GM20000 (cell line): Measurements from ENCODE around the gene P2RY14.

Experiments used
- DNase-seq: peaks from one replicate; pipeline ENCODE4 v3.0.0; 2012; ENCODE audit warnings: low spot score
- TF ChIP-seq, protein P1 (sequence below): IDR thresholded peaks from 2 replicates; pipeline ENCODE4 v1.5.1; 2012; ENCODE audit warnings: mild to moderate bottlenecking, control low read depth; ENCODE audit errors: extremely low read depth, missing control alignments

Gene P2RY14

DNA sequence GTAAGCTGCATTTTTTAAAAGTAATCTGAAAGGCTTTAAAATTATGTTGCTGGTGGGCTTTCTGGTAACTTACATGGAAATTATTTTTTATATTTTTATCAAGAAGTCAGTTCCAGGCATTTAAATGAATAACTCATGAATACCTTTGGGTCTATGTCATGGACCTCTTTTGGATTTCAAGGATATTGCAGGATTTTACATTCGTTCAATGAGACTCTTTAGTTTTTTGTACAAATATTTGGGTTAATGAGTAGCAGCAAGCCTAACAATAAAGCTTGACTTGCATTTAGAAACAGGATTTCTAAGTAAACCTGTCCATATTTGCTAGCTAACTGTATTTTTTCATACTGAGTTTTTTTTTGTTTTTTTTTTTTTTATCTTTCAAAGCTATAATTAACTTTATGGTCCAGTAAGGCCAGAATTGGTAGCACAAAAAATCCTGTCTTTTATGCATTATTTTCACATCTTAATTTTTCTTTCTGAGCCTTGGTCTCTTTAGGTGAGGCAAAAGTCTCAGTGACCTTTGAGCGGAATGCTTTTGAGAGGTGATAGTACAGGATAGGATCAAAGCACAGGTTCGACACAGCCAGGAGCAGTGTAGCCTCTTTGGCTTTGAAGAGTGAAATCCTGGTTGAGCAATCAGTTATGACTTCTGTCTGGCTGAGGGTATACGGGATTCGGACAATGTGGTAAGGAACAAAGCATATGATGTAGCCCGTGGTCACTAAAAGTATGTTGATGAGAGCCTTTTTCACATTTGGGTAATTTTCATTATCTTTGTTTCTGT, 80.2 kb downstream of the P2RY14 start:
- DNase-seq, result no peak
- TF ChIP-seq, protein P1, sequence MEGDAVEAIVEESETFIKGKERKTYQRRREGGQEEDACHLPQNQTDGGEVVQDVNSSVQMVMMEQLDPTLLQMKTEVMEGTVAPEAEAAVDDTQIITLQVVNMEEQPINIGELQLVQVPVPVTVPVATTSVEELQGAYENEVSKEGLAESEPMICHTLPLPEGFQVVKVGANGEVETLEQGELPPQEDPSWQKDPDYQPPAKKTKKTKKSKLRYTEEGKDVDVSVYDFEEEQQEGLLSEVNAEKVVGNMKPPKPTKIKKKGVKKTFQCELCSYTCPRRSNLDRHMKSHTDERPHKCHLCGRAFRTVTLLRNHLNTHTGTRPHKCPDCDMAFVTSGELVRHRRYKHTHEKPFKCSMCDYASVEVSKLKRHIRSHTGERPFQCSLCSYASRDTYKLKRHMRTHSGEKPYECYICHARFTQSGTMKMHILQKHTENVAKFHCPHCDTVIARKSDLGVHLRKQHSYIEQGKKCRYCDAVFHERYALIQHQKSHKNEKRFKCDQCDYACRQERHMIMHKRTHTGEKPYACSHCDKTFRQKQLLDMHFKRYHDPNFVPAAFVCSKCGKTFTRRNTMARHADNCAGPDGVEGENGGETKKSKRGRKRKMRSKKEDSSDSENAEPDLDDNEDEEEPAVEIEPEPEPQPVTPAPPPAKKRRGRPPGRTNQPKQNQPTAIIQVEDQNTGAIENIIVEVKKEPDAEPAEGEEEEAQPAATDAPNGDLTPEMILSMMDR, result no peak

DNA sequence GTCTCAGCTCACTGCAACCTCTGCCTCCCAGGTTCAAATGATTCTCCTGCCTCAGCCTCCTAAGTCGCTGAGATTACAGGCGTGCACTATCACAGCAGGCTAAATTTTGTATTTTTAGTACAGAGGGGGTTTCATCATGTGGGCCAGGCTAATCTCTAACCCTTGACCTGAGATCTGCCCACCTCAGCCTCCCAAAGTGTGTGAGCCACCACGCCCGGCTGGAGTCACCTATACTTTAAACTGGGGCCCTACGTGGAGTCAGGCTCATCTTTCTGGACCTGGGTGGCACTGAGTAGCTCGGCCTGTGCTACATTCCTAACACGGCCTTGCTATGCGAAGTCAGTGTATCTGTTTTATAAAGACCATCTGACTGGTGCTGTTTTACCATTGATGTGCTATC, 81.1 kb downstream of the P2RY14 start:
- TF ChIP-seq, protein P1, result no peak
- DNase-seq, result no peak

DNA sequence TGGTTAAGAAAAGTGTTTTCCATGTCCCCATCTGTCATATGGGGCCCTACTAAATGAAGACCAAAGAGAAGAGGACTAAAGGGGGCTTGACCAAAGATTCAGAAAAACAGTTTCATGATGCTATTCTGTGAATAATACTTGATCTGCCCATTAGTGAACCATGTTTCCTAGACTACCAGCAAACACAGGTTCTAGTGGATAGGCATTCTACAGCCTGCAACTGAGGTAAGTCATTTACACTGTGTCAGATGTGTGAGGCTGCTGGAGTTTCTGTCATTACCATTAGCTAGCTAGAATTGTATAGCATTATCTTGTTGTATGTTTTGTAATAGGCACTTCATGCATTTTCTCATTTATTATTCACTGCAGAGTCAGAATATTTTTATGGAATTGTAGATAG, 81.9 kb downstream of the P2RY14 start:
- DNase-seq, result no peak
- TF ChIP-seq, protein P1, result no peak

DNA sequence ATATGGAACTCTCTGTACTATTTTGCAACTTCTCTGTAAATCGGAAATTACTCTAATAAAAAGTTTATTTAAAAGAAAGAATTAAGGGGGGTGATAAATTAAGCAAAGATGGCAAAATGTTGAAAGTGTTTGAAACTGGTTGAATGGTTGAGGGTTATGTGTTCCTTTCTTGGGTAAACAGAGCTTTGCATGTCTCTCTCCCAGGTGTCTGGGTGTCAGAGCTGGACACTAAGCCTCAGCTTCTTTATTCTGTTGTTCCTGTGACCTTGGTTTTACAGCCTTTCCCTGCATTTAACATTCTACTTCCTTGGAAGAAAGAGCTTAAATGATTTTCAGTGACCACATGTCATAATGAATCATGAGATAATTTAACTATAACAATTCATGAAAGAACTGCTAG, 82.5 kb downstream of the P2RY14 start:
- no peak for DNase-seq
- TF ChIP-seq, protein P1, result no peak

DNA sequence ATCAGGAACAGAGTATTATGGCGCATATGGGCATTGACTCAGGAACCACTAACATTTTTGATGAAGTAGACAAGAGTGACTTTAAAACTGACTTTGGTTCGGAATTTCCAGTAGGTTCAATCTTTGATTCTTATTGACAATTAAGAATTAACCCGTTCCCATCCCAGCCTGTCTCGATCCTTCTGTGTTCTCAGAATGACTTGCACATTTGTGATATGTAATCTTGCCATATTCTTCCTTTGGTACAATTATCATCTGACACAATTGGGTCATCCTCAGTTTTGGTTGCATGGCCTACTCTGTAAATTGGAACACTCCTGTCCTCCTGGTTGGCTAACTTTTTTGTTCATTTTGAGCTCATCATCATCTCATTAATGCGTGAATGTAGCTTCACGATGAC, 85.8 kb downstream of the P2RY14 start:
- DNase-seq, result no peak
- TF ChIP-seq, protein P1, result no peak

DNA sequence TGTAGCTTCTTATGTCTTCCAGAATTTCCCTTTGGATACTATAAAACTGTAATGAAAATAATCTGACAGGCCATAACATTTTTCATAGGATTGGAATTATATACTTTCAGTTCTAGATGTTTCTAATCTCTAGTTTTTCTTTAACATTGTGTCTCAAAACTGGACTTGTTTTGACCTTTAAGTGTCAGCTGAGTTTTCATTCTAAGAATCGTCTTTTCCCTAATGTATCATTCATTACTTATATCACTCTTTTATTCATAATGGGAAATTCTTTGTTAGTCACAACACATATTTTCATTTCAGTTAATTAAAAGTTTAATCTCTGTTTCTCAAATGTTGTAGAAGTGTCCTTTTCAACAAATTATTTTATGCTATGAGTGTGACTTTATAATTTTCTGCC, 87.2 kb downstream of the P2RY14 start:
- TF ChIP-seq, protein P1, result no peak
- DNase-seq, result no peak

DNA sequence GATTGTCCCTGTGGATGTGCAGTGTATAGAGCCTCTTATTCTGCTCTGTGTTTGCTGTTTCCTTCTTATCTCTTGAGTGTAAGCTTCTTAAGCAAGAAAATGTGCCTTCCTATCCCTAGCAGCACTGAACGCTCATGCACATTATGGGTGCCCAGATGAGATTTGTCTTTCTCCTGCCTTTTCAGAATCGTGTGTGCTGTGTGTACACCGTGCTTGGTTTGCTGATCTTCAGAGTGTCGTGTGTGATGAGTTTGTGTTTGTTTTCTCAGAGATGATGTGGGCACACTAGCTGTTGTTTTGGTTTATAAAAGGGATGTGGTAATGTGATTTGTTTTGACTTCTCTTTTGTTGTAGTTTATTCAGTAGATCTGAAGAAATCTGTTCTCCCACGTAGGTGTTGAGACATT, 95.1 kb downstream of the P2RY14 start:
- no peak for DNase-seq

More for the DNA sequence above, 95.1 kb downstream of the P2RY14 start:
- TF ChIP-seq, protein P1, result no peak
